HS-5 (cell line): Measurements from ENCODE around the gene USP9X.
"Not testable (repeated sequence)": the region's sequence is repeated elsewhere in the genome, so short reads cannot be mapped to it uniquely, and the experiment has no call there.

ENCODE experiments used
- DNase-seq: peaks from one replicate; pipeline ENCODE4 v3.0.0-alpha.2; 2012; ENCODE audit warnings: low read depth

USP9X gene

GRCh38 chrX:41285928-41286327 is 200.7 kb downstream of the USP9X start:
- not testable (repeated sequence) for DNase-seq
